A549 (cell line): Measurements from ENCODE around the gene SLC25A52.
"Not testable (repeated sequence)": the region's sequence is repeated elsewhere in the genome, so short reads cannot be mapped to it uniquely, and the experiment has no call there.

Source experiments
- CHD2 ChIP-seq: fragments of 150-350 bp; IDR thresholded peaks from 2 replicates; pipeline ENCODE4 v1.6.1; 2014; ENCODE audit warnings: low read length; ENCODE audit not compliant: partially characterized antibody
- CHD4 ChIP-seq: fragments of 200-600 bp; sonication (generic); IDR thresholded peaks from 2 replicates; pipeline ENCODE4 v1.6.1; 2016; ENCODE audit warnings: antibody characterized with exemption, mild to moderate bottlenecking, borderline replicate concordance
- JUN ChIP-seq, 2 experiments: fragments of >200 bp; sonication (Bioruptor Twin); formaldehyde crosslinking; IDR thresholded peaks; 2 replicates in 1 of 2; 3 replicates in 1 of 2; pipeline ENCODE4 v1.6.1; 2016 to 2017
- KDM5A ChIP-seq: fragments of 200-600 bp; sonication (generic); IDR thresholded peaks from 2 replicates; pipeline ENCODE4 v1.6.1; 2016; ENCODE audit warnings: antibody characterized with exemption, mild to moderate bottlenecking
- MYC ChIP-seq: IDR thresholded peaks from 2 replicates; pipeline ENCODE4 v1.6.1; 2012; ENCODE audit warnings: mild to moderate bottlenecking, inconsistent platforms, low read length, improper control_type of control experiment, borderline replicate concordance
- PHF8 ChIP-seq: fragments of 200-600 bp; sonication (generic); IDR thresholded peaks from 2 replicates; pipeline ENCODE4 v1.6.1; 2016; ENCODE audit warnings: low read depth, mild to moderate bottlenecking, antibody characterized with exemption, moderate library complexity, borderline replicate concordance
- POLR2A ChIP-seq: IDR thresholded peaks from 2 replicates; pipeline ENCODE4 v1.6.1; 2012; ENCODE audit warnings: mild to moderate bottlenecking, low read length
- RAD21 ChIP-seq, 2 experiments: fragments of >200 bp in 1 of 2; sonication (Bioruptor Twin) in 1 of 2; formaldehyde crosslinking in 1 of 2; IDR thresholded peaks in 1 of 2; conservative IDR thresholded peaks in 1 of 2; 2 replicates in 1 of 2; 3 replicates in 1 of 2; pipeline ENCODE4 v1.6.1; 2012 to 2018; ENCODE audit warnings: inconsistent platforms in 1 of 2
- RARB ChIP-seq: fragments of 250-450 bp; sonication (Bioruptor Pico); IDR thresholded peaks from 2 replicates; pipeline ENCODE4 v1.8.0; 2021; ENCODE audit warnings: mild to moderate bottlenecking, moderate library complexity
- TF ChIP-seq, protein P1 (sequence below): fragments of >200 bp; sonication (Bioruptor Twin); formaldehyde crosslinking; IDR thresholded peaks from 3 replicates; pipeline ENCODE4 v1.5.1; 2016
- TF ChIP-seq, protein P2 (sequence below): fragments of 250-450 bp; sonication (Bioruptor Pico); IDR thresholded peaks from 2 replicates; pipeline ENCODE4 v1.5.0; 2021; ENCODE audit warnings: mild to moderate bottlenecking, moderate library complexity, borderline replicate concordance
- TF ChIP-seq, protein P3 (sequence below): IDR thresholded peaks from 2 replicates; pipeline ENCODE4 v1.6.1; 2012
- TF ChIP-seq, protein P4 (sequence below): fragments of 200-600 bp; sonication (generic); IDR thresholded peaks from 2 replicates; pipeline ENCODE4 v1.6.1; 2016; ENCODE audit warnings: antibody characterized with exemption, mild to moderate bottlenecking, moderate library complexity
- TF ChIP-seq, protein P5 (sequence below): fragments of 450-650 bp; IDR thresholded peaks from 2 replicates; pipeline ENCODE4 v1.6.1; 2014; ENCODE audit warnings: antibody characterized with exemption

DNA sequence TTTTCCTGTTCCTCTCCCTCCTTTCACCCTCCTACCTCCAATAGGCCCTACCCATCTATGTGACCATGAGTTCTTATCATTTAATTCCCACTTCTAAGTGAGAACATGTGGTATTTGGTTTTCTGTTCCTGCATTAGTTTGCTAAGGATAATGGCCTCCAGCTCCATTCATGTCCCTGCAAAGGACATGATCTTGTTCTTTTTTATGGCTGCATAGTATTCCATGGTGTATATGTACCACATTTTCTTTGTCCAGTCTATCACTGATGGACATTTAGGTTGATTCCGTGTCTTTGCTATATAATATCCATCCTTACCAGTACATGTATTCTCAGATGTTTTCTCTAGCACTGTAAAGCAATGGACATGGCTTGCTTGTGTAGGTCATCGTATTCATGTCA is 31.5 kb downstream of the SLC25A52 start:
- TF ChIP-seq, protein P1, sequence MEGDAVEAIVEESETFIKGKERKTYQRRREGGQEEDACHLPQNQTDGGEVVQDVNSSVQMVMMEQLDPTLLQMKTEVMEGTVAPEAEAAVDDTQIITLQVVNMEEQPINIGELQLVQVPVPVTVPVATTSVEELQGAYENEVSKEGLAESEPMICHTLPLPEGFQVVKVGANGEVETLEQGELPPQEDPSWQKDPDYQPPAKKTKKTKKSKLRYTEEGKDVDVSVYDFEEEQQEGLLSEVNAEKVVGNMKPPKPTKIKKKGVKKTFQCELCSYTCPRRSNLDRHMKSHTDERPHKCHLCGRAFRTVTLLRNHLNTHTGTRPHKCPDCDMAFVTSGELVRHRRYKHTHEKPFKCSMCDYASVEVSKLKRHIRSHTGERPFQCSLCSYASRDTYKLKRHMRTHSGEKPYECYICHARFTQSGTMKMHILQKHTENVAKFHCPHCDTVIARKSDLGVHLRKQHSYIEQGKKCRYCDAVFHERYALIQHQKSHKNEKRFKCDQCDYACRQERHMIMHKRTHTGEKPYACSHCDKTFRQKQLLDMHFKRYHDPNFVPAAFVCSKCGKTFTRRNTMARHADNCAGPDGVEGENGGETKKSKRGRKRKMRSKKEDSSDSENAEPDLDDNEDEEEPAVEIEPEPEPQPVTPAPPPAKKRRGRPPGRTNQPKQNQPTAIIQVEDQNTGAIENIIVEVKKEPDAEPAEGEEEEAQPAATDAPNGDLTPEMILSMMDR: not testable (repeated sequence)
- TF ChIP-seq, protein P2, sequence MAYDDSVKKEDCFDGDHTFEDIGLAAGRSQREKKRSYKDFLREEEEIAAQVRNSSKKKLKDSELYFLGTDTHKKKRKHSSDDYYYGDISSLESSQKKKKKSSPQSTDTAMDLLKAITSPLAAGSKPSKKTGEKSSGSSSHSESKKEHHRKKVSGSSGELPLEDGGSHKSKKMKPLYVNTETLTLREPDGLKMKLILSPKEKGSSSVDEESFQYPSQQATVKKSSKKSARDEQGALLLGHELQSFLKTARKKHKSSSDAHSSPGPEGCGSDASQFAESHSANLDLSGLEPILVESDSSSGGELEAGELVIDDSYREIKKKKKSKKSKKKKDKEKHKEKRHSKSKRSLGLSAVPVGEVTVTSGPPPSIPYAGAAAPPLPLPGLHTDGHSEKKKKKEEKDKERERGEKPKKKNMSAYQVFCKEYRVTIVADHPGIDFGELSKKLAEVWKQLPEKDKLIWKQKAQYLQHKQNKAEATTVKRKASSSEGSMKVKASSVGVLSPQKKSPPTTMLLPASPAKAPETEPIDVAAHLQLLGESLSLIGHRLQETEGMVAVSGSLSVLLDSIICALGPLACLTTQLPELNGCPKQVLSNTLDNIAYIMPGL (CRISPR knock-in tag): not testable (repeated sequence)
- not testable (repeated sequence) for TF ChIP-seq JUN (IDR thresholded peaks at IDR 0.05); RAD21 (conservative IDR thresholded peaks at IDR 0.05 in 1 of 2, IDR thresholded peaks at IDR 0.05 in 1 of 2); RARB (CRISPR knock-in tag); CHD4; MYC; CHD2; POLR2A; KDM5A; PHF8
- TF ChIP-seq, protein P3, sequence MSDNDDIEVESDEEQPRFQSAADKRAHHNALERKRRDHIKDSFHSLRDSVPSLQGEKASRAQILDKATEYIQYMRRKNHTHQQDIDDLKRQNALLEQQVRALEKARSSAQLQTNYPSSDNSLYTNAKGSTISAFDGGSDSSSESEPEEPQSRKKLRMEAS: not testable (repeated sequence)
- TF ChIP-seq, protein P4, sequence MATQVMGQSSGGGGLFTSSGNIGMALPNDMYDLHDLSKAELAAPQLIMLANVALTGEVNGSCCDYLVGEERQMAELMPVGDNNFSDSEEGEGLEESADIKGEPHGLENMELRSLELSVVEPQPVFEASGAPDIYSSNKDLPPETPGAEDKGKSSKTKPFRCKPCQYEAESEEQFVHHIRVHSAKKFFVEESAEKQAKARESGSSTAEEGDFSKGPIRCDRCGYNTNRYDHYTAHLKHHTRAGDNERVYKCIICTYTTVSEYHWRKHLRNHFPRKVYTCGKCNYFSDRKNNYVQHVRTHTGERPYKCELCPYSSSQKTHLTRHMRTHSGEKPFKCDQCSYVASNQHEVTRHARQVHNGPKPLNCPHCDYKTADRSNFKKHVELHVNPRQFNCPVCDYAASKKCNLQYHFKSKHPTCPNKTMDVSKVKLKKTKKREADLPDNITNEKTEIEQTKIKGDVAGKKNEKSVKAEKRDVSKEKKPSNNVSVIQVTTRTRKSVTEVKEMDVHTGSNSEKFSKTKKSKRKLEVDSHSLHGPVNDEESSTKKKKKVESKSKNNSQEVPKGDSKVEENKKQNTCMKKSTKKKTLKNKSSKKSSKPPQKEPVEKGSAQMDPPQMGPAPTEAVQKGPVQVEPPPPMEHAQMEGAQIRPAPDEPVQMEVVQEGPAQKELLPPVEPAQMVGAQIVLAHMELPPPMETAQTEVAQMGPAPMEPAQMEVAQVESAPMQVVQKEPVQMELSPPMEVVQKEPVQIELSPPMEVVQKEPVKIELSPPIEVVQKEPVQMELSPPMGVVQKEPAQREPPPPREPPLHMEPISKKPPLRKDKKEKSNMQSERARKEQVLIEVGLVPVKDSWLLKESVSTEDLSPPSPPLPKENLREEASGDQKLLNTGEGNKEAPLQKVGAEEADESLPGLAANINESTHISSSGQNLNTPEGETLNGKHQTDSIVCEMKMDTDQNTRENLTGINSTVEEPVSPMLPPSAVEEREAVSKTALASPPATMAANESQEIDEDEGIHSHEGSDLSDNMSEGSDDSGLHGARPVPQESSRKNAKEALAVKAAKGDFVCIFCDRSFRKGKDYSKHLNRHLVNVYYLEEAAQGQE: not testable (repeated sequence)
- TF ChIP-seq, protein P5, sequence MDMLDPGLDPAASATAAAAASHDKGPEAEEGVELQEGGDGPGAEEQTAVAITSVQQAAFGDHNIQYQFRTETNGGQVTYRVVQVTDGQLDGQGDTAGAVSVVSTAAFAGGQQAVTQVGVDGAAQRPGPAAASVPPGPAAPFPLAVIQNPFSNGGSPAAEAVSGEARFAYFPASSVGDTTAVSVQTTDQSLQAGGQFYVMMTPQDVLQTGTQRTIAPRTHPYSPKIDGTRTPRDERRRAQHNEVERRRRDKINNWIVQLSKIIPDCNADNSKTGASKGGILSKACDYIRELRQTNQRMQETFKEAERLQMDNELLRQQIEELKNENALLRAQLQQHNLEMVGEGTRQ: not testable (repeated sequence)
